T follicular helper cell (primary cell): ENCODE results near the gene GNG2.

Experiments used
- DNase-seq: peaks from one replicate; pipeline ENCODE4 v3.0.0-alpha.2; 2020; ENCODE audit warnings: low read depth

The GNG2 gene

DNA sequence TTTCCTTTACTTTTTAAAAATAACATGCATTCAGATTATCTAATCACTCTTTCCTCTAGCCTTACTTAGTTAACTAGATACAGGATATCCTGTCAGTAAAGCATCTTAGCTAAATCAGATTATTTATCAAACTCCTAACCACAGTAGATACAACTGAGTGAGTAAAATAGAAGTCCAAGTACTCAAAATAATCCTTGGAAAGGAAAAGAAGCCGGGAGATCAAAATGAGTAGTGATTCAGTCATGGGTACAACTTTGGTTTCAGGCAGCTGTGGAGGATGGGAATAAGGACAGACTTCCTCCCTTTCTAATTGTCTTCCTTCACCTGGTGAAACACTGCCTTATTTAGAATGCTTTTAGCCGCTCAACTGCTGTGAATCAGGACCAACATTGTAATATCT lies 29.4 kb downstream of the GNG2 start:
- DNase-seq: no peak

DNA sequence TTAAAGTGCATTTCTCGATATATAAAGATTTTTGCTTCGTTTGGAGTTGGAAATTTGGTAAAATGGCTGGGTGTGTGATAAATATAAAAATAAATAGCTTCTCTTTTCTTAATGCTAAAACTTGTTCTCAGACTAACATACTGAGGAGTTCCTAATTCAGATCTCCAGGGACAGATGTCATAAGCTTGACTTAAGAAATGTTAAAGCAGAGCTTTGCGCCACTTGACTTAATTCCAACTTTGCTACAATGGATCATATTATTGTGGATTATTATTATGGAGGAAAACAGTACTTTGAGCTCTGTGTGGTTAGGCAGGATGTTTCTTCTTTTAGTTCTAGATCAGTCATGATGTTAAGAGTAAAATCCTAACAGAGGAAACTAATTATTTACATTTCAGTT lies 33.8 kb downstream of the GNG2 start:
- no peak for DNase-seq

DNA sequence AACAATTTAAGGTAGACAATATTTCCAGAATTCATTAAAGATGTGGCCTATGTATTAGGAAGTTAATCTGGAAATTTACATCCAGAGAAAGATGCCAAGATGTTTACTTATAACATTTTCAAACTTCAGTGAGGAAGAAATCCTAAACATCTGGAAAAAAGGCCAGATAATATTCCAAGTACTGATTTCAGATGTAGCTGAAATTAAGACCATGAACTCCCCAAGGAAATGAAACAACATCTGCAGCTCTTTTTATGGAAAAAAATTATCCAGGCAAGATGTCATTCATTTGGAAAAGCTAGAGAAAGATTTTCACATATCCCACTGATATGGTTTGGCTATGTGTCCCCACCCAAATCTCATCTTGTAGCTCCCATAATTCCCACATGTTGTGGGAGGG lies 35.0 kb downstream of the GNG2 start:
- no peak for DNase-seq

DNA sequence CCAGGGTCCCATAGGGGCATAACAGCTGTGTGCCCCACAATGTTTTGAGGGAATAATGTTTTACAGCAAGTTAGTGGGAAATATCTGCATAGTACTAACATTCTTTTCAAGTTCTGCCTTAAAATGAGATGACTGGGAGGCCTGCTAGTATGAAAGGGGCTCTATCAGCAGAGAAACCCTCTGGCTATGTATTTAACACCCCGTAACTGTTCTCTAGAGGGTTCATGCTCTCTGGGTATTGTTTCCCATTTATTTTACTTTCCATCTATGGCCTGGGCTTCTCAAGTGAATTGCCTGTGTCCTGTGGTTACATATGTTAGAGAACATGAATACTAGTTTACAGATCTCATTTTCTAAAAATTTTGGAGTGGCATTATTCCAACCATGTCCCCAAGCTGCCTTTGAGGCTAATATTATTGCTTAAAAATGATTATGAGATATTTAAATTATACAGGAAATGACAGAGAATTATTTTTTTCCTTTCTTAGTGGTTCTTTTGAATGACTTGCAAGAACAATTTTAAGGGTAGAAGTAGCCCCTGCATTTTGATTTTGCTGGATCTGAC lies 37.5 kb downstream of the GNG2 start:
- no peak for DNase-seq

DNA sequence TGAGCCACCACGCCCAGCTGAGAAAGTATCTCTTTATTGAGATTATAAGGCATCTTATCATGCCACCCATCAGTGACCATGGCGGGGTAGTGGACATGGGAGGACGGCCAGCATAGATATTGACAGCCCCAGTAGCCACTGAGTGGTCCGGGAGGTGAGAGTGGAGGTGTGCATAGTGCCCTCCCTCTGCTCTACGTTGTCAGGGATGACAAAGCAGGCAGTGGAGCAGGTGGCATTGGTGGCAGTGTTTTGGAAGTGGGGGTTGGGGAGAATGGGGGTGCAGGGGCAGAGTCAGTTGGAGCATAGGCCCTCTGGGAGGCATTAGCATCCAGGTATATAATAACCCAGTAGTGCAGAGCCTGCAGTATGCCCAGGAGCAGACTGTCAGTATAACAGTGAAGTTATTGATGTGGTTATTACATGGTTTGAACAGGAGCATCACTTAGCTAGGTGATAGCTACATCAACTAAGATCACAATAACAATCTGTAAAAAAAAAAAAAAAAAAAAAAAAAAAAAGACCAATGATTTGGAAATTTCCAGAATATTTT lies 41.1 kb downstream of the GNG2 start:
- DNase-seq: peak; percentile 6

DNA sequence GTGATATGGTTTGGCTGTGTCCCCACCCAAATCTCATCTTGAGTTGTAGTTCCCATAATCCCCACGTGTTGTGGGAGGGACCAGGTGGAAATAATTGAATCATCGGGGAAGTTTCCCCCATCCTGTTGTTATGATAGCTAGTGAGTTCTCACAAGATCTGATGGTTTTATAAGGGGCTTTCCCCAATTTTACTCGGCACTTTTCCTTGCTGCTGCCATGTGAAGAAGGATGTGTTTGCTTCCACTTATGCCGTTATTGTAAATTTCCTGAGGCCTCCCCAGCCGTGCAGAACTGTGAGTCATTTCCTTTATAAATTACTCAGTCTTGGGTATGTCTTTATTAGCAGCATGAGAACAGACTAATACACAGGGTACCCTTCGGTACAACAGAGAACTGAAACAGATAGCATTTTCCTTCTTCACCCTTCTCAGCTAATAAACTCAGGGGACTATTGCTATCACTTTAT lies 45.3 kb downstream of the GNG2 start:
- peak; percentile 22 for DNase-seq

DNA sequence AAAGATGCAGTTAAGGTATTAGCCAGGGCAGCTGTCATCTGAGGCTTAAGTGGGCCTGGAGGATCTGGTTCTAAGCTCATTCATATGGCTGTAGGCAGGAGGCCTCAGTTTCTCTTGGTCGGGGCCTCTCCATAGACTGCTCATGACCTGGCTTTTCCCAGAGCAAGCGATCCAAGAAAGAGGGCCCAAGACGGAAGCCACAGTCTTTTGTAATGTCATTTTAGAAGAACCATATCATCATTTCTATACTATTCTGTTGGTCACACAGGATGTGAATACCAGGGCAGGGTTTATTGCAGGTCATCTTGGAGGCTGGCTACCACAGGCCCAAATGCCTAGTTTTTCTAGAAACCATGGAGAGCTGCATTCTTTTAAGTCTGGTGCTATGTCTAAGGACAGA lies 47.7 kb downstream of the GNG2 start:
- no peak for DNase-seq

DNA sequence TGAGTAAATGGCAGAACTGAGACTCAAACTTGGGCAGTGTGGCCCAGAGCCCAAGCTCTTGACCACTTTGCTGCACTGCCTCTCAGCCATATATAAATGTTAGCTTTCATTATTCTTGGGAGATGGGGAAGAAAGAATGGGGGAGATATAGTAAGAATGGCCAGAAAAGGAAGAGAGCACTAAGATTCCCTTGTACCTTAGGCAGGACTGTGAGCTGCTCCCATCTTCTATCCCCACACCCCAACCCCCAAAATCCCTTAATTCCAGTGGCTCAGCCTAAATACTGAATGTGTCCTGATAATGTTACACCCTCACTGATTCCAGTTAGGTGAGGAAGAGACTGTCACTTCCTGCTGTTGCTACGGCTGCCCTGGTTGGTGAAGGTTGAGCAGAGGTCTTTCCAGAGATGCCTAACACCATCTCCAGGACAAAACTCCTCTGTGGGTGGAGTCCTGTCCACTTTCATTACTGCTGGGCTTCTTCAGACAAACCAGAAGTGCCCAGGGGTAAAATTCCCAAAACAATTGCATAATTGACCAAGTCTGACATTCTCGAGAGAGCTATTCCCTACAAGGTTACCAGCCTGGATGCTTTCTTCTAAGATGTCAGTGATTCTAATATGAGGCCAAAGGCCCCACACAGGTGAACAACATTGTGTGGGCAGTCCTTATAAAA lies 51.8 kb downstream of the GNG2 start:
- DNase-seq: no peak

DNA sequence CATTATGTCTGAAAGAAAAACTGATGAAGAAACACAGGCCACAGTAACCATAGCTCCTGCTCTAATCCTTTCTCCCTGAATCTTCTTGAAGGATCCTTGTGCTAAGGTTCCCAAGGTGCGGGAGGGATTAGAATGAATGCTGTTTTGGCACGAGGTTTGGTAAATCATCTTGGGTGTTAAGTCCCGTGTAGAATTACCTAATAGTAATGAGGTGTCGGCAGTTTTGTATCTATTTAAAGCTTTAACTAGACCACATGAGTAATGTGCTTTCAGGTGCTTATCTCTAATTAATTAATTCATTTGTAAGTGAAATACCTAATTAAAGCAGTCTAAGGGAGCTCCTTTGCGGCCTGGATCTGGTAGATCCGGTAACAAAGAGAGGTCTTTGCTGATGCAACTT lies 53.9 kb downstream of the GNG2 start:
- DNase-seq: no peak

DNA sequence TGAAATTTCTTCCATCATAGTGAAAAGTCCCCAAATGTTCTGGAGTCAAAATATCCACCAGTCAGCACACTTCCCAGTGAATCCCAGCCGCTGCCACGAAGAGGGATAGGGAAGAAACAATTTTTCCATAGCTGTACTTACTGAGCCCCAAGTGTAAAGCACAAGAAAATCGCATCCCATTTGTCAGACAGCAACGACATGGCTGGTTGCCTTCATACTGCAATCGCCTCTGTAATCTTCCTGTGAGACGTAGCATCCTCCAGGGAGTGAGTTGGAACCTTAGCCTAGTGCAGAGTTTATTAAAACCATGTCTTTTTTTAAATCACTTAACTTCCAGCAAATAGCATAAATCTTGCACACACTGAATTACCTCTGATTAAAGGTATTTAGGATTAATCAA lies 56.8 kb downstream of the GNG2 start:
- DNase-seq: no peak

DNA sequence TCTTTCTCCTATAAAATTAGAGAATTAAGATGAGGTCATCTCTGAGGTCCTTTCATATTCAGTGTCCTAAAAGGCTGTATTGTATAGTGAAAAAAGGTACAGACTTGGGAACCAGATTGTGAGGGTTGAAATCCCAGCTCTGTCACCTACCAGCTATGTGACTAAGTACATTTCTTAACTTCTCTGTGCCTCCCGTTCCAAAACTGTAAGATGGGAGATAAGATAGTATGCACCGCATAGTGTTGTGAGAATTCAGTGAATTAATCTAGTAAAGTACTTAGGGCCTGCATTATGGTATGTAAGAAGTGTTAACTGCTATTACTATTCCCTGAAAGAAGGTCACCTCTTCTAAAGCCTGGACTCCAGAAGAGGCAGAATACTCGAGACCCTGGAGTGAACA lies 60.6 kb downstream of the GNG2 start:
- DNase-seq: no peak

DNA sequence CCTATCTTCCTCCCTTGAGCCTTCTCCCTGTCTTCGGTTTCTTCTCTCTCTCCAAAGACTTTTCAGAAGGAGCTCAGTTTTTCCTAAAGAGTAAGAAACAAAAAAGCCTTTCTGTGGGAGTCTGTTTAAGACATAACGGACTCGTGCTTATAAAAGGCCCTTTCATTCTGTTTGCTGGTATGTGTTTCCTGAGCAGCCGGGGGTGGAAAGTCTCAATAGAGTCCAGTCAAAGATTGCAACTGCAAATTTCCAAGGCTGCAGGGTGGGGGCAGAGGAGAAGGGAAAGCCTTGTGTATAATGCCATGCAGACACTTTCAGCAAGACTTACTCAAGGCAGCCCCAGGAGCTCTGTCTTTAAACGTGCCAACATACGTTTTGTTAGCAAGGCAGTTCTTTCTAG lies 62.2 kb downstream of the GNG2 start:
- no peak for DNase-seq

DNA sequence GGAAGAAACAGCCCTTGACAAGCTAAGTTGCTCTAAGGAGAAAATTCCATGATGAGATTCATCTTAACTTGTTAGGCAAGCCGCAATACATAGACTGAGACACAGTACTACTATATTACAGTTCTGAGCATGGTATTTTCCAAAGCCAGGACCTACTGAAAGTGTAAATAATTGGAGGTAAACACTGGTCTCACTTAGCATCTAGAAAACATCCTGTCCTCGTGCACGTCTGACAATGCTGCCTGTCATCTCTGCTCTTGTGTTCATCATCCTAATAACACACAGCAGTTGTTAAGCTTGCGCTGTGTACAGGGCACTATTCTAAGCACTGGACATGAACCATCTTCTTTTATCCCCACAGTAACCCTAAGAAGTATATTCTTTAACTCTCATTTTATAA lies 64.2 kb downstream of the GNG2 start:
- no peak for DNase-seq

DNA sequence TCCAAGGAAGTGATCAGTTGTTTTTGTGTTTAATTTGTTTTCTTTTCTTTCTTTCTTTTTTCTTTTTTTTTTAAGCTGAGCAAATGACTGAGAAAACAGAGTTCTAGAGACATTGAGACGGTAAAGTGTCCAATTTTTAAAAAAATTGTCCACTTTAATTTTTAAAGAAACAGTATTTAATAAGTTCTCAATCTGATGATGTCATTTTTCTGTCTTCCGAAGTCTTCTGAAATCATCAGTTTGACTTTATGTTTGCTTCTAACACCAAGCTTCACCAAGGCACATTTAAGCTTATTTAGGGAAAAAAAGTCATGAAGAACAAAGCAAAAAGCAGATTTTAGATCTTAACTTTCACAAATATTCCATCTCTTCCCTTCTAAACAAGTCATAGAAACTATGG lies 65.6 kb downstream of the GNG2 start:
- DNase-seq: no peak

DNA sequence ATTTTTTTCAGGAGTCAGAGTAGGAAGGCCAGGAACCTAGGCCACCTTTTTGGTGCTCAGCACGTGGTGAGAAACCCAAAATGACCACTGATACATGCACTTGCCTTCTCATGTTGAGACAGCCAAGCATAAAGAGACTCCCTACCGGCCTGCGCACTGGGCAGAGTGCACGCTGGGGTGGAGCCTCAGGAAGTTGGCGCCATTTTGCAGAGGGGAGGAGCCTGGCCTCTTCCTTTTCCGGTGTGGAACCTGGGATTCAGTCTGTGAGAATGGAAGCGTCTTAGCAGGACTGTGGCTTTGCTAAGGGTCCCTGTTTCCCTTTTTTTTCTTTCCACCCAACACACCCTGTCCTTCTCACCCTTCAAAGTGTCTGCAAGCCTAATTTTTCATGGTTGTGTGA lies 66.0 kb downstream of the GNG2 start:
- DNase-seq: no peak

DNA sequence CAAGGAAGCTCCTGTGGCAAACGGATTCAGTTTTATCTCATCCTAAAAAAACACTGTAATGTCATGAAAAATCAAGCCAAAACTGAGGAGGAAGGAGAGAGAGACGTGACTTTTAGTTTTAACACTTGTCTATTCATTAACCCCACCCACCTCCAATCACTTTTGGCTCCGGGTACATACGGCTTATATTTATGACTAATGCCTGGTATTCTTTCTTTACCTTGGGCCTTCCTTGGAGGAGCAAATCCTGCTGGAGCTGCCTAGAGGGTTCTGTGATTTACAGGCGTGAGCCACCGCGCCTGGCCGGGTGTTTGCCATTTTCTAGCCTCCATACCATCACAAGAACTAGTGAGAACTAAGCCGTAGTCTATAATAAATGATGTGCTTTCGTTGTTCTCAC lies 68.2 kb downstream of the GNG2 start:
- no peak for DNase-seq

DNA sequence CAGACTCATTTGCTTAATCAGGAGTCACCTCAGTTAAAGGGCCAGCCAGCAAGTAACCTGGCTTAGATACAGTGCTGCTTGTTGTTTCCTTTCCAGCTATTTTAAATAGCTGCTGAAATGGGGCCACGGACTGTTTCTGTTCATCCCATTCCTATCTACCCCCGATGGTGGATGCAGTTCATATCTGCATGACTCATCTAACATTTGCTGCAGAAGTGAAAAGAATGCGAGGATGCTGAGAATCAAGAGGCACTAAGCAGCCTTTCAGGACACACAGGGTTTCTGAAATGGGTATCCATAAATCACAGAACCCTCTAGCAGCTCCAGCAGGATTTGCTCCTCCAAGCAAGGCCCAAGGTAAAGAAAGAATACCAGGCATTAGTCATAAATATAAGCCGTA lies 68.8 kb downstream of the GNG2 start:
- DNase-seq: no peak

DNA sequence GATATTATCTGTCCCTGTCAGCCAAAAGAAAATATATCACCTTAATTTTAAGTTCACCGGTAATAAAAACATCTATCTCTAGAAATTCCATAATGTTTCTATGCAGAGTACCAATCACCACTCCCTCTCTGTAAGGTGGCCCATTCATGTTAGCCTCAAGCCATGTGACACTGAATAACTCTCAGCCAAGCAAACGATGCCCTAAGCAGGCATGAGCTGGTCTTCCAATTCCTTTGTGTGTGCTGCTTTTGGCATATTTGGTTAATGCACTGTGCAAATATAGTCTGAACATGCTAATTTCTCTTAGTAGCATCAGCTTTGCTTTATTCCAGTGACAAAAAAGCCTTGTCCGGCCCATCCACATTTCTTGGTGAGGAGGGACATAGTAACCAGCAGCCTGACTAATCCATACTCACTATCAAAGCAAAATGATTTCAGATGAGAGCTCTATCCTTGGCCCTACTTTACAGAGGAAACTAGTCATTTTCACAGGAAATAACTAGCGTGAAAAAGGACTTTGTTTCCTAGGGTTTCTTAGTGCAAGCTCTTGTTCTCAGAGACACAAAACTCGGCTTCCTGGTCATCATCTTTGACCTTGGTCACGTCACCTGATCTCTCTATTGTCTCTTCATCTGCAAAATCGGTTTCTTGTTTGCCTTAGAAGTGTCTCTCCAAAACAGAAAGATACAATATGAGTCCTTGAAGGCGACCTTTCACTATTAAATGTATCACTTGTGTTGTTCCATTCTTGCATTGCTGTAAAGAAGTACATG lies 69.7 kb downstream of the GNG2 start:
- DNase-seq: no peak

DNA sequence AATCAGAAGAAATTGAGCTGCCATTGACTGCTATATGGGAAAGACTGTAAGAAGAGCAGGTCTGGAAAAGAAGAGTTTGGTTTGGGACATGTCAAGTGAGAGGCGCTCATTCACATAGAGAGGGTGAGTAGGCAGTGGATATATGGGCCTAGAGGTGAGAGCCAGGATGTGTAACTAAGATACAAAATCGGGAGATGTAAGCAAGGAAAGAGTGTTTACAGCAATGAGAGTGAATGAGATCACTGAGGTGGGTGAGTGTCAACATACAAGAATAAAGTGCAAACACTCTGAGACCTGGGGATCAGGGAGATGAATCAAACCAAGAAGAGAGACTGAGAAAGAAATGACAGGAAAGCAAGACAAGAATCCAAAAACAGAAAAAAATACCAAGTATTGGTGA lies 70.9 kb downstream of the GNG2 start:
- no peak for DNase-seq

DNA sequence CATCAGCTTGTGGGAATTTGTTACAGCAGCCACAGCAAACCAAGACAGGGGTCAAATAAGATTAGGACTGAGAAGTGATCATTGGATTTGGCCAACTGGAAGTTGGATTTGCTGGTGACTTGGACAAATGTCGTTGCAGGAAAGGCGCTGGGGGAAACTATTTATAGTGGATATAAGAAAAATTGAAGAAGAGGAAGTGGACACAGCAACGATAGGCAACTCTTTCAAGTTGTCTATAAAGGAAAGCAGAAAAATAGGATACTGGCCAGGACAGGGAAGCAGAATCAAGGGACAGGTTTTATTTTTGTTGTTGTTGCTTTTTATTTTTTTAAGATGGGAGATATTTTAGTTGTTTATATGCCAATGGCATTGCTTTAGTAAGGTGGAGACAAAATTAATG lies 72.8 kb downstream of the GNG2 start:
- no peak for DNase-seq

DNA sequence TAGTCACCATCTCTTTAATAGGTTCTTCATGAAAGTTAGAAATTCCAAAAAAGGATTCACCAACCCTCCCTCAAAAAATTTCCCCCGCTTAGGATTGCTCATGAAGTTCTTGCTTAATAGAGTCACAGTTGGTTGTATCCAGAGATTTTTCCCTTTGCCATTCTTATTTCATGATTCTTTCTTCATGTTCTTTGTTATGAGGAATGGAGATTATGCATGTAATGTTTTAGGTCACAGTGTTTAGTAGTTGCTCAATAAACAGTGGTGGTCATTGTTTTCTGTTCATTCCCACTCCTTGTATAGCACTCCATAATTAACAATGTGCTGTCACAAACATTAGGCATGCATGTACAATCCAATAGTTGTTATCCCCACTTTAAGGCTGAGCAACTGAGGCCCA lies 77.7 kb downstream of the GNG2 start:
- no peak for DNase-seq

DNA sequence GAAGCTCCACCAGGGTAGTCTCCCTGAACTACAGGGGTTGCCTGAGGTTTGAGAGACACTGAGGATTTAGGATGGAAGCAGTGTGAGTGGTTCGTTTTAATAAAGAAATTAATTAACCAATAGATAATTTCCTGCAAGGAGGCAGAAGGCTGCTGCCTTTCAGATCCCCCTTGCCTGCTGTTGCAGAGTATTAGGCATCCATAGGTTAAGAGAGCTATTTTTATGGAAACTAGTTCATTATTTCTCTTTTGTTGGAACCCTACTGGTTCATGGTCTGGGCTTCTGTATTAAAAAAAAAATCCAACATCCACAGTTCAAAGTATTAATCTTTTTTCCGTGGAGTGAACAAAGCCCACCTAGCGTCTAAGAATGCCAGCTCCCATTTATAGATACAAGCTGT lies 78.4 kb downstream of the GNG2 start:
- no peak for DNase-seq

DNA sequence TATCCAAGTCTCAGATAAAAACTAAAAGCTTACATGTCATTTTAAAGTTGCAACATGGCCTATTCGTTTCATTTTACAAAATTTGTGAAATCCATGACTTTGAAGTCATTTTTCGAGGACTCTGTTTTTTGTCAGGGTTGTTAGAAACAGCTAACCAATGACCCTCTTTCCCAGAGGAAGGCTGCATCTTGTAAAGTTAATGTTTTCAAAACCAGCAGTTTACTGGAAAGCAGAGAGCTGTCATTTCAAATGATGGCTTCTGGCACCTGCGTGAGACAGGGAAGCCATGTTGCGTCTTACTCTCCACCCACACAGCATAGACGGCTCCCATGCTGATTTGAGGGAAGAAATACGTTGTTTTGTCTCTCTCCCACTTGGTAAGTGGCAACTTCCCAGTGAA lies 78.8 kb downstream of the GNG2 start:
- no peak for DNase-seq
